A549 (cell line): ENCODE results near the gene GPR22. TPM values are rescaled to one million over a fixed set of nuclear protein-coding genes. Genes with fewer than 3 reads are reported as not detected.

Experiments used
- ATAC-seq, 2 experiments: fragments of 200-7000 bp in 1 of 2; fragments of >200 bp in 1 of 2; cut with Nextera tagmentation in 1 of 2; cut with Tn5 transposase in 1 of 2; 3 replicates each; pipeline versions ENCODE4 v1.8.0 to v1.9.1; 2018 to 2020; ENCODE audit warnings: mild to moderate bottlenecking in 1 of 2, moderate library complexity in 1 of 2
- CTCF ChIA-PET: fragments of 300-600 bp; sonication (Branson Sonifier 250); formaldehyde crosslinking; extraction: SDS; loops from one replicate; lab custom pipeline; 2021; ENCODE audit warnings: antibody characterized with exemption, inconsistent platforms; lab: Yijun Ruan, JAX
- POLR2A ChIA-PET: fragments of 350-600 bp; formaldehyde crosslinking; extraction: SDS; loops from one replicate; lab custom pipeline; 2021; ENCODE audit warnings: antibody characterized with exemption, inconsistent platforms; lab: Yijun Ruan, JAX
- DNase-seq, 2 experiments: peaks; one replicate each; pipeline versions ENCODE4 v3.0.0 to v3.0.0-alpha.2; 2011 to 2016; ENCODE audit warnings: low read depth in 1 of 2, low spot score in 1 of 2
- FAIRE-seq: peaks from 2 replicates; lab custom pipeline; 2011; peaks lifted over from hg19 to GRCh38; lab: Jason Lieb, UNC
- H3K27ac ChIP-seq, 2 experiments: fragments of >200 bp; sonication (Bioruptor Twin); formaldehyde crosslinking; 3 replicates each; pipeline ENCODE4 v1.5.1; 2016 to 2017
- H3K4me1 ChIP-seq: fragments of >200 bp; sonication (Bioruptor Twin); formaldehyde crosslinking; 3 replicates; pipeline ENCODE4 v1.6.1; 2016
- H3K4me2 ChIP-seq: fragments of >200 bp; sonication (Bioruptor Twin); formaldehyde crosslinking; 3 replicates; pipeline ENCODE4 v1.6.1; 2016
- H3K4me3 ChIP-seq: fragments of >200 bp; sonication (Bioruptor Twin); formaldehyde crosslinking; 3 replicates; pipeline ENCODE4 v1.5.1; 2016
- H3K9me3 ChIP-seq: fragments of >200 bp; sonication (Bioruptor Twin); formaldehyde crosslinking; 3 replicates; pipeline ENCODE4 v1.6.1; 2016
- BHLHE40 ChIP-seq: IDR thresholded peaks from 2 replicates; pipeline ENCODE4 v1.6.1; 2012; ENCODE audit warnings: low read depth, low read length, inconsistent platforms
- CHD4 ChIP-seq: fragments of 200-600 bp; sonication (generic); IDR thresholded peaks from 2 replicates; pipeline ENCODE4 v1.6.1; 2016; ENCODE audit warnings: antibody characterized with exemption, mild to moderate bottlenecking, borderline replicate concordance
- EHF ChIP-seq: fragments of 250-450 bp; sonication (Bioruptor Pico); IDR thresholded peaks from 2 replicates; pipeline ENCODE4 v1.5.0; 2020; ENCODE audit warnings: mild to moderate bottlenecking
- ESRRA ChIP-seq: fragments of 150-350 bp; IDR thresholded peaks from 2 replicates; pipeline ENCODE4 v1.6.1; 2014; ENCODE audit warnings: mild to moderate bottlenecking, low read length, borderline replicate concordance
- FOXS1 ChIP-seq: fragments of 250-450 bp; sonication (Bioruptor Pico); IDR thresholded peaks from 2 replicates; pipeline ENCODE4 v1.5.0; 2020; ENCODE audit warnings: mild to moderate bottlenecking, moderate library complexity
- HEYL ChIP-seq: fragments of 250-450 bp; sonication (Bioruptor Pico); IDR thresholded peaks from 2 replicates; pipeline ENCODE4 v1.8.0; 2021; ENCODE audit warnings: mild to moderate bottlenecking, moderate library complexity
- HOXA7 ChIP-seq: fragments of 250-450 bp; sonication (Bioruptor Pico); IDR thresholded peaks from 2 replicates; pipeline ENCODE4 v1.5.0; 2020; ENCODE audit warnings: mild to moderate bottlenecking, moderate library complexity
- HOXB13 ChIP-seq: fragments of 250-450 bp; sonication (Bioruptor Pico); IDR thresholded peaks from 2 replicates; pipeline ENCODE4 v1.5.0; 2020; ENCODE audit warnings: low read depth, mild to moderate bottlenecking, moderate library complexity
- KDM5A ChIP-seq: fragments of 200-600 bp; sonication (generic); IDR thresholded peaks from 2 replicates; pipeline ENCODE4 v1.6.1; 2016; ENCODE audit warnings: antibody characterized with exemption, mild to moderate bottlenecking
- MYC ChIP-seq: IDR thresholded peaks from 2 replicates; pipeline ENCODE4 v1.6.1; 2012; ENCODE audit warnings: mild to moderate bottlenecking, inconsistent platforms, low read length, improper control_type of control experiment, borderline replicate concordance
- NPAS2 ChIP-seq: fragments of 250-450 bp; sonication (Bioruptor Pico); IDR thresholded peaks from 2 replicates; pipeline ENCODE4 v1.8.0; 2022; ENCODE audit warnings: mild to moderate bottlenecking, moderate library complexity, borderline replicate concordance
- PHF8 ChIP-seq: fragments of 200-600 bp; sonication (generic); IDR thresholded peaks from 2 replicates; pipeline ENCODE4 v1.6.1; 2016; ENCODE audit warnings: low read depth, mild to moderate bottlenecking, antibody characterized with exemption, moderate library complexity, borderline replicate concordance
- RFX5 ChIP-seq: fragments of 450-650 bp; IDR thresholded peaks from 2 replicates; pipeline ENCODE4 v1.7.1; 2014; ENCODE audit warnings: antibody characterized with exemption, mild to moderate bottlenecking, moderate library complexity
- RNF2 ChIP-seq: fragments of 200-600 bp; sonication (generic); IDR thresholded peaks from 2 replicates; pipeline ENCODE4 v1.6.1; 2016; ENCODE audit warnings: low read depth, mild to moderate bottlenecking, antibody characterized with exemption, moderate library complexity, borderline replicate concordance
- SREBF2 ChIP-seq: fragments of 450-650 bp; IDR thresholded peaks from 2 replicates; pipeline ENCODE4 v1.6.1; 2014; ENCODE audit warnings: mild to moderate bottlenecking, moderate library complexity
- TFCP2L1 ChIP-seq: fragments of 250-450 bp; sonication (Bioruptor Pico); IDR thresholded peaks from 2 replicates; pipeline ENCODE4 v1.5.0; 2021; ENCODE audit warnings: mild to moderate bottlenecking
- ZNF302 ChIP-seq: fragments of 250-450 bp; sonication (Bioruptor Pico); IDR thresholded peaks from 2 replicates; pipeline ENCODE4 v1.9.0; 2021; ENCODE audit warnings: inconsistent platforms, mild to moderate bottlenecking, moderate library complexity
- ZSCAN20 ChIP-seq: fragments of 250-450 bp; sonication (Bioruptor Pico); IDR thresholded peaks from 2 replicates; pipeline ENCODE4 v1.8.0; 2022; ENCODE audit warnings: mild to moderate bottlenecking, moderate library complexity
- WGBS: methylation state at CpG from one replicate; pipeline ENCODE4 v1.1.6; 2017; ENCODE audit errors: missing lambda C conversion rate; 5-methylcytosine and 5-hydroxymethylcytosine counted together
- polyA plus RNA-seq, 4 experiments: library from polyadenylated mRNA; depleted of rRNA in 3 of 4; stranded (reverse); fragments of >200 nt; fragmentation: RNase III in 1 of 4; extraction: RNeasy Plus Mini Kit Qiagen cat#74134 plus additional on column Dnase treatment in 1 of 4; gene quantifications; 2 replicates in 3 of 4; 3 replicates in 1 of 4; pipeline ENCODE4 v1.2.3, GENCODE V29; 2011 to 2017
- TF ChIP-seq, protein P1 (sequence below): fragments of 450-650 bp; IDR thresholded peaks from 2 replicates; pipeline ENCODE4 v1.6.1; 2014; ENCODE audit warnings: antibody characterized with exemption
- TF ChIP-seq, protein P2 (sequence below): fragments of >200 bp; sonication (Bioruptor Twin); formaldehyde crosslinking; IDR thresholded peaks from 3 replicates; pipeline ENCODE4 v1.5.1; 2016
- TF ChIP-seq, protein P3 (sequence below): IDR thresholded peaks from 2 replicates; pipeline ENCODE4 v1.6.1; 2012; ENCODE audit warnings: low read depth, borderline replicate concordance
- TF ChIP-seq, protein P4 (sequence below): IDR thresholded peaks from 2 replicates; pipeline ENCODE4 v1.6.1; 2012

Gene GPR22
- polyA plus RNA-seq, 2 of the 4 experiments (the other 2 are of a cell fraction): not detected

DNA sequence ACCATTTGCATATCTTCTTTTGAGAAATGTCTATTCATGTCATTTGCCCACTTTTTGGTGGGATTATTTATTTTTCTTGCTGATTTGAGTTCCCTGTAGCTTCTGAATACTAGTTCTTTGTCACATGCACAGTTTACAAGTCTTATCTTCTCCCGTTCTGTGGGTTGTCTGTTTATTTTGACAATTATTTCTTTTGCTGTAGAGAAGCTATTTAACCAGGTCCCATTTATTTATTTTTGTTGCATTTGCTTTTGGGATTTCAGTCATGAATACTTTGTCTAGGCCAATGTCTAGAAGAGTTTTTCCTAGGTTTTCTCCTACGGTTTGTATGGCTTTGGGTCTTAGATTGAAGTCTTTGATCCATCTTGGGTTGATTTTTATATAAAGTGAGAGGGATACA is 32.9 kb downstream of the GPR22 start:
- Histone ChIP-seq H3K9me3 (no peaks in the 10 kb centered on the region), H3K4me2 (no peak overlapping the region), H3K4me3 (no peak overlapping the region), H3K4me1 (no peaks in the 10 kb centered on the region), H3K27ac (no peak overlapping the region)
- ChIA-PET POLR2A (no interaction called here), CTCF (interaction anchor here (0.6 kb wide), 1 partner anchor 44 kb away, joined by 3 read pairs; no protein-coding TSS in a partner anchor)
- DNase-seq (no peak), ATAC-seq (no peak), FAIRE-seq (no peak)
- no peak for TF ChIP-seq ZNF302 (CRISPR knock-in tag)
- TF ChIP-seq HOXB13: no peak
- no peak for TF ChIP-seq RNF2
- no peak for TF ChIP-seq TFCP2L1 (CRISPR knock-in tag)
- TF ChIP-seq, protein P1, sequence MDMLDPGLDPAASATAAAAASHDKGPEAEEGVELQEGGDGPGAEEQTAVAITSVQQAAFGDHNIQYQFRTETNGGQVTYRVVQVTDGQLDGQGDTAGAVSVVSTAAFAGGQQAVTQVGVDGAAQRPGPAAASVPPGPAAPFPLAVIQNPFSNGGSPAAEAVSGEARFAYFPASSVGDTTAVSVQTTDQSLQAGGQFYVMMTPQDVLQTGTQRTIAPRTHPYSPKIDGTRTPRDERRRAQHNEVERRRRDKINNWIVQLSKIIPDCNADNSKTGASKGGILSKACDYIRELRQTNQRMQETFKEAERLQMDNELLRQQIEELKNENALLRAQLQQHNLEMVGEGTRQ: no peak
- no peak for TF ChIP-seq PHF8
- no peak for TF ChIP-seq HEYL (CRISPR knock-in tag)
- no peak for TF ChIP-seq NPAS2 (CRISPR knock-in tag)
- no peak for TF ChIP-seq EHF
- TF ChIP-seq, protein P2, sequence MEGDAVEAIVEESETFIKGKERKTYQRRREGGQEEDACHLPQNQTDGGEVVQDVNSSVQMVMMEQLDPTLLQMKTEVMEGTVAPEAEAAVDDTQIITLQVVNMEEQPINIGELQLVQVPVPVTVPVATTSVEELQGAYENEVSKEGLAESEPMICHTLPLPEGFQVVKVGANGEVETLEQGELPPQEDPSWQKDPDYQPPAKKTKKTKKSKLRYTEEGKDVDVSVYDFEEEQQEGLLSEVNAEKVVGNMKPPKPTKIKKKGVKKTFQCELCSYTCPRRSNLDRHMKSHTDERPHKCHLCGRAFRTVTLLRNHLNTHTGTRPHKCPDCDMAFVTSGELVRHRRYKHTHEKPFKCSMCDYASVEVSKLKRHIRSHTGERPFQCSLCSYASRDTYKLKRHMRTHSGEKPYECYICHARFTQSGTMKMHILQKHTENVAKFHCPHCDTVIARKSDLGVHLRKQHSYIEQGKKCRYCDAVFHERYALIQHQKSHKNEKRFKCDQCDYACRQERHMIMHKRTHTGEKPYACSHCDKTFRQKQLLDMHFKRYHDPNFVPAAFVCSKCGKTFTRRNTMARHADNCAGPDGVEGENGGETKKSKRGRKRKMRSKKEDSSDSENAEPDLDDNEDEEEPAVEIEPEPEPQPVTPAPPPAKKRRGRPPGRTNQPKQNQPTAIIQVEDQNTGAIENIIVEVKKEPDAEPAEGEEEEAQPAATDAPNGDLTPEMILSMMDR: no peak
- TF ChIP-seq HOXA7 (CRISPR knock-in tag): no peak
- no peak for TF ChIP-seq ESRRA
- no peak for TF ChIP-seq FOXS1 (CRISPR knock-in tag)
- TF ChIP-seq, protein P3, sequence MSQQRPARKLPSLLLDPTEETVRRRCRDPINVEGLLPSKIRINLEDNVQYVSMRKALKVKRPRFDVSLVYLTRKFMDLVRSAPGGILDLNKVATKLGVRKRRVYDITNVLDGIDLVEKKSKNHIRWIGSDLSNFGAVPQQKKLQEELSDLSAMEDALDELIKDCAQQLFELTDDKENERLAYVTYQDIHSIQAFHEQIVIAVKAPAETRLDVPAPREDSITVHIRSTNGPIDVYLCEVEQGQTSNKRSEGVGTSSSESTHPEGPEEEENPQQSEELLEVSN: no peak
- WGBS: 88% methylated on average over 2 of the region's 2 CpGs

DNA sequence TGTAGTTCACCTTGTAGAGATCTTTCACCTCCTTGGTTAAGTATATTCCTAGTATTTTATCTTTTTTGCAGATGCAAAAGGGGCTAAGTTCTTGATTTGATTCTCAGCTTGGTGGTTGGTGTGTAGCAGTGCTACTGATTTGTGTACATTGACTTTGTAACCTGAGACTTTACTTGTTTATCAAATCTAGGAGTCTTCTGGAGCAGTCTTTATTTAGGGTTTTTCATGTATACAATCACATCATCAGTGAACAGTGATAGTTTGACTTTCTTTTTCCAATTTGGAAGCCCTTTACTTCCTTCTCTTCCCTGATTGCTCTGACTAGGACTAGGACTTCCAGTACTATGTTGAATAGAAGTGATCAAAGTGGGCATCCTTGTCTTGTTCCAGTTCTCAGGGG is 33.8 kb downstream of the GPR22 start:
- ChIA-PET POLR2A (no interaction called here), CTCF (no interaction called here)
- H3K4me1 ChIP-seq: no peaks in the 10 kb centered on the region
- H3K4me2 ChIP-seq: no peak overlapping the region
- ATAC-seq (no peak), FAIRE-seq (no peak), DNase-seq (no peak)
- no peak overlapping the region for H3K27ac ChIP-seq
- no peaks in the 10 kb centered on the region for H3K9me3 ChIP-seq
- no peak for TF ChIP-seq BHLHE40
- TF ChIP-seq MYC: no peak
- TF ChIP-seq KDM5A: no peak
- TF ChIP-seq PHF8: no peak
- TF ChIP-seq, protein P4, sequence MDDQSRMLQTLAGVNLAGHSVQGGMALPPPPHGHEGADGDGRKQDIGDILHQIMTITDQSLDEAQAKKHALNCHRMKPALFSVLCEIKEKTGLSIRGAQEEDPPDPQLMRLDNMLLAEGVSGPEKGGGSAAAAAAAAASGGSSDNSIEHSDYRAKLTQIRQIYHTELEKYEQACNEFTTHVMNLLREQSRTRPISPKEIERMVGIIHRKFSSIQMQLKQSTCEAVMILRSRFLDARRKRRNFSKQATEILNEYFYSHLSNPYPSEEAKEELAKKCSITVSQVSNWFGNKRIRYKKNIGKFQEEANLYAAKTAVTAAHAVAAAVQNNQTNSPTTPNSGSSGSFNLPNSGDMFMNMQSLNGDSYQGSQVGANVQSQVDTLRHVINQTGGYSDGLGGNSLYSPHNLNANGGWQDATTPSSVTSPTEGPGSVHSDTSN: no peak
- no peak for TF ChIP-seq ZSCAN20 (CRISPR knock-in tag)
- TF ChIP-seq SREBF2: no peak
- no peak for TF ChIP-seq HOXA7 (CRISPR knock-in tag)
- no peak for TF ChIP-seq RFX5
- no peak for TF ChIP-seq CHD4
- H3K4me3 ChIP-seq: no peak overlapping the region
